A172 (cell line): ENCODE measurements around the gene IGF2R. TPM values are rescaled to one million over a fixed set of nuclear protein-coding genes. Genes with fewer than 3 reads are reported as not detected.
"Not testable (repeated sequence)": the region's sequence is repeated elsewhere in the genome, so short reads cannot be mapped to it uniquely, and the experiment has no call there.

Experiments used
- DNase-seq: peaks from one replicate; pipeline ENCODE4 v3.0.0-alpha.2; 2015; ENCODE audit warnings: low spot score
- total RNA-seq: library from RNA; depleted of rRNA; stranded (reverse); fragments of >200 nt; shearing (Covaris generic); gene quantifications from 2 replicates; pipeline ENCODE4 v1.2.3, GENCODE V29; 2014; rRNA removed

IGF2R gene
- 78.4 and 99.8 TPM in 2 replicates for total RNA-seq

- peak; percentile 64 for DNase-seq
Observed at GRCh38 chr6:159968295-159969203, at the start of gene IGF2R. Gene IGF2R, plus strand, starts transcription at chr6:159969082. Its CDS starts 165 bp downstream, at chr6:159969247.

GRCh38 chr6:159919800-159920199, 49.1 kb upstream of the IGF2R start:
- DNase-seq = no peak

GRCh38 chr6:159924150-159924549, 44.7 kb upstream of the IGF2R start:
- DNase-seq = not testable (repeated sequence)

GRCh38 chr6:159926542-159927203, 42.2 kb upstream of the IGF2R start:
- no peak for DNase-seq

GRCh38 chr6:159929819-159930218, 39.1 kb upstream of the IGF2R start:
- peak; percentile 10 for DNase-seq

GRCh38 chr6:159931112-159931511, 37.8 kb upstream of the IGF2R start:
- DNase-seq = no peak

GRCh38 chr6:159931846-159932245, 37.0 kb upstream of the IGF2R start:
- no peak for DNase-seq

GRCh38 chr6:159933077-159933476, 35.8 kb upstream of the IGF2R start:
- DNase-seq = no peak

GRCh38 chr6:159934181-159934580, 34.7 kb upstream of the IGF2R start:
- DNase-seq = no peak

GRCh38 chr6:159935065-159935464, 33.8 kb upstream of the IGF2R start:
- DNase-seq = peak; percentile 6

- no peak for DNase-seq
Observed at GRCh38 chr6:159935633-159936032, 33.2 kb upstream of the IGF2R start.

- no peak for DNase-seq
Observed at GRCh38 chr6:159939591-159940016, 29.3 kb upstream of the IGF2R start.

GRCh38 chr6:159941286-159942113, 27.4 kb upstream of the IGF2R start:
- DNase-seq = peak; percentile 51

GRCh38 chr6:159943101-159943632, 25.7 kb upstream of the IGF2R start:
- peak; percentile 23 for DNase-seq

- DNase-seq = no peak
Observed at GRCh38 chr6:159943968-159944598, 24.8 kb upstream of the IGF2R start.

- no peak for DNase-seq
Observed at GRCh38 chr6:159945801-159946392, 23.0 kb upstream of the IGF2R start.

GRCh38 chr6:159946912-159947311, 22.0 kb upstream of the IGF2R start:
- no peak for DNase-seq

GRCh38 chr6:159948199-159948598, 20.7 kb upstream of the IGF2R start:
- no peak for DNase-seq

- DNase-seq = no peak
Observed at GRCh38 chr6:159951772-159952171, 17.1 kb upstream of the IGF2R start.

GRCh38 chr6:159952289-159953005, 16.4 kb upstream of the IGF2R start:
- no peak for DNase-seq
